SK-N-SH treated with all-trans-retinoic acid at 6 μM for 48 hours (cell line): Measurements from ENCODE around the gene GRIK2.

ENCODE experiments used
- ARNTL ChIP-seq: fragments of 450-650 bp; formaldehyde crosslinking; IDR thresholded peaks from 2 replicates; pipeline ENCODE4 v1.5.0; 2020; ENCODE audit warnings: low read depth, mild to moderate bottlenecking, moderate library complexity, borderline replicate concordance
- GLIS3 ChIP-seq: fragments of 250-450 bp; sonication (Bioruptor Pico); IDR thresholded peaks from 2 replicates; pipeline ENCODE4 v1.5.0; 2020; ENCODE audit warnings: mild to moderate bottlenecking, moderate library complexity
- PPARA ChIP-seq: fragments of 250-450 bp; sonication (Bioruptor Pico); IDR thresholded peaks from 2 replicates; pipeline ENCODE4 v1.5.0; 2020; ENCODE audit warnings: mild to moderate bottlenecking, borderline replicate concordance
- RARB ChIP-seq: fragments of 250-450 bp; sonication (Bioruptor Pico); IDR thresholded peaks from 2 replicates; pipeline ENCODE4 v1.8.0; 2021; ENCODE audit warnings: mild to moderate bottlenecking, moderate library complexity
- SNAI2 ChIP-seq: fragments of 250-450 bp; sonication (Bioruptor Pico); IDR thresholded peaks from 2 replicates; pipeline ENCODE4 v1.5.0; 2020; ENCODE audit warnings: mild to moderate bottlenecking, moderate library complexity
- TCF4 ChIP-seq: fragments of 250-450 bp; sonication (Bioruptor Pico); IDR thresholded peaks from 2 replicates; pipeline ENCODE4 v1.8.0; 2021; ENCODE audit warnings: mild to moderate bottlenecking, moderate library complexity, borderline replicate concordance
- TOX ChIP-seq: fragments of 250-450 bp; sonication (Bioruptor Pico); IDR thresholded peaks from 2 replicates; pipeline ENCODE4 v1.8.0; 2021; ENCODE audit warnings: mild to moderate bottlenecking, moderate library complexity, borderline replicate concordance
- ZC3H10 ChIP-seq: fragments of 250-450 bp; sonication (Bioruptor Pico); IDR thresholded peaks from 2 replicates; pipeline ENCODE4 v1.5.1; 2021; ENCODE audit warnings: mild to moderate bottlenecking, moderate library complexity
- ZFP3 ChIP-seq: fragments of 250-450 bp; sonication (Bioruptor Pico); IDR thresholded peaks from 2 replicates; pipeline ENCODE4 v1.5.0; 2020; ENCODE audit warnings: mild to moderate bottlenecking, moderate library complexity
- ZFP30 ChIP-seq: fragments of 450-650 bp; formaldehyde crosslinking; IDR thresholded peaks from 2 replicates; pipeline ENCODE4 v1.5.0; 2022; ENCODE audit warnings: mild to moderate bottlenecking, moderate library complexity
- TF ChIP-seq, protein P1 (sequence below): fragments of 250-450 bp; sonication (Bioruptor Pico); IDR thresholded peaks from 2 replicates; pipeline ENCODE4 v1.8.0; 2020; ENCODE audit warnings: mild to moderate bottlenecking, moderate library complexity, borderline replicate concordance
- TF ChIP-seq, protein P2 (sequence below): fragments of 250-450 bp; sonication (Bioruptor Pico); IDR thresholded peaks from 2 replicates; pipeline ENCODE4 v1.5.0; 2020; ENCODE audit warnings: mild to moderate bottlenecking, moderate library complexity

DNA sequence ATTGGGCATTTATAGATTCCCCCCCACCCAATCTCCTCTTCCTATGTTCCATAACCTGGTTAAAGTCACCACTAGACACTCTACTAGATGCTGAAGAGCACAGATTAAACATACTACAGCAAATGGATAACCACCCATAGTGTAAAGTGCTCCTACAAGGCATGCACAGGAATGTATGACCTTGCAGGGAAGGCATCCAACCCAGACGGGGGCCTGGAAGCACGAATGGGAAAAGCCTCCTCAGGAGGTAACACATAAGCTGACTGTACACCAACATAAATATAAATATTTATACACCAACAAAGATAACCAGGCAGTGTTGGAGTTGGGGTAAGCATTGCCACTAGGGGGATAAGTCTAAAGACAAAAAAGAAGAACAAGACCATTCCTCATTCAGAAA lies 691.7 kb downstream of the GRIK2 start:
- TF ChIP-seq ZFP3 (CRISPR knock-in tag) (no peak), GLIS3 (no peak), ARNTL (CRISPR knock-in tag) (no peak), RARB (CRISPR knock-in tag) (no peak), ZFP30 (CRISPR knock-in tag) (no peak), TCF4 (CRISPR knock-in tag) (no peak), TOX (CRISPR knock-in tag) (no peak), PPARA (CRISPR knock-in tag) (no peak), SNAI2 (CRISPR knock-in tag) (no peak), ZC3H10 (CRISPR knock-in tag) (no peak)
- TF ChIP-seq, protein P1, sequence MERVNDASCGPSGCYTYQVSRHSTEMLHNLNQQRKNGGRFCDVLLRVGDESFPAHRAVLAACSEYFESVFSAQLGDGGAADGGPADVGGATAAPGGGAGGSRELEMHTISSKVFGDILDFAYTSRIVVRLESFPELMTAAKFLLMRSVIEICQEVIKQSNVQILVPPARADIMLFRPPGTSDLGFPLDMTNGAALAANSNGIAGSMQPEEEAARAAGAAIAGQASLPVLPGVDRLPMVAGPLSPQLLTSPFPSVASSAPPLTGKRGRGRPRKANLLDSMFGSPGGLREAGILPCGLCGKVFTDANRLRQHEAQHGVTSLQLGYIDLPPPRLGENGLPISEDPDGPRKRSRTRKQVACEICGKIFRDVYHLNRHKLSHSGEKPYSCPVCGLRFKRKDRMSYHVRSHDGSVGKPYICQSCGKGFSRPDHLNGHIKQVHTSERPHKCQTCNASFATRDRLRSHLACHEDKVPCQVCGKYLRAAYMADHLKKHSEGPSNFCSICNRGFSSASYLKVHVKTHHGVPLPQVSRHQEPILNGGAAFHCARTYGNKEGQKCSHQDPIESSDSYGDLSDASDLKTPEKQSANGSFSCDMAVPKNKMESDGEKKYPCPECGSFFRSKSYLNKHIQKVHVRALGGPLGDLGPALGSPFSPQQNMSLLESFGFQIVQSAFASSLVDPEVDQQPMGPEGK (CRISPR knock-in tag): no peak
- TF ChIP-seq, protein P2, sequence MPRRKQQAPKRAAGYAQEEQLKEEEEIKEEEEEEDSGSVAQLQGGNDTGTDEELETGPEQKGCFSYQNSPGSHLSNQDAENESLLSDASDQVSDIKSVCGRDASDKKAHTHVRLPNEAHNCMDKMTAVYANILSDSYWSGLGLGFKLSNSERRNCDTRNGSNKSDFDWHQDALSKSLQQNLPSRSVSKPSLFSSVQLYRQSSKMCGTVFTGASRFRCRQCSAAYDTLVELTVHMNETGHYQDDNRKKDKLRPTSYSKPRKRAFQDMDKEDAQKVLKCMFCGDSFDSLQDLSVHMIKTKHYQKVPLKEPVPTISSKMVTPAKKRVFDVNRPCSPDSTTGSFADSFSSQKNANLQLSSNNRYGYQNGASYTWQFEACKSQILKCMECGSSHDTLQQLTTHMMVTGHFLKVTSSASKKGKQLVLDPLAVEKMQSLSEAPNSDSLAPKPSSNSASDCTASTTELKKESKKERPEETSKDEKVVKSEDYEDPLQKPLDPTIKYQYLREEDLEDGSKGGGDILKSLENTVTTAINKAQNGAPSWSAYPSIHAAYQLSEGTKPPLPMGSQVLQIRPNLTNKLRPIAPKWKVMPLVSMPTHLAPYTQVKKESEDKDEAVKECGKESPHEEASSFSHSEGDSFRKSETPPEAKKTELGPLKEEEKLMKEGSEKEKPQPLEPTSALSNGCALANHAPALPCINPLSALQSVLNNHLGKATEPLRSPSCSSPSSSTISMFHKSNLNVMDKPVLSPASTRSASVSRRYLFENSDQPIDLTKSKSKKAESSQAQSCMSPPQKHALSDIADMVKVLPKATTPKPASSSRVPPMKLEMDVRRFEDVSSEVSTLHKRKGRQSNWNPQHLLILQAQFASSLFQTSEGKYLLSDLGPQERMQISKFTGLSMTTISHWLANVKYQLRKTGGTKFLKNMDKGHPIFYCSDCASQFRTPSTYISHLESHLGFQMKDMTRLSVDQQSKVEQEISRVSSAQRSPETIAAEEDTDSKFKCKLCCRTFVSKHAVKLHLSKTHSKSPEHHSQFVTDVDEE: no peak
